ENCODE measurements around the gene GRM7. TPM values are rescaled to one million over a fixed set of nuclear protein-coding genes. Genes with fewer than 3 reads are reported as not detected.

The GRM7 gene
- not detected in 2 replicates for total RNA-seq (2011; cell fraction: chromatin; rRNA removed; ENCODE audit: low replicate concordance)
- total RNA-seq (2011; cell fraction: nucleolus; rRNA removed), result not detected in 2 replicates
- not detected in 2 replicates for total RNA-seq (2011; cell fraction: nucleoplasm; rRNA removed)
- total RNA-seq (2014; rRNA removed) (not detected in 2 replicates), total RNA-seq (2014; rRNA removed; fragmentation: Illumina TruSeq; extraction: Trizol) (not detected in 2 replicates), total RNA-seq (2015; rRNA removed; fragmentation: Illumina TruSeq; extraction: Trizol) (not detected in 2 replicates), total RNA-seq (2021) (not detected in 2 replicates), polyA plus RNA-seq (2011; rRNA removed) (not detected in 2 replicates), polyA plus RNA-seq (2014; fragmentation: Illumina TruSeq; extraction: Trizol) (0.06 TPM in 1 of 2 replicates, not detected in the other), polyA plus RNA-seq (2014; fragmentation: Nextera tagmentation; extraction: Ambion mirVana) (not detected), polyA plus RNA-seq (2014; rRNA removed) (not detected in 2 replicates), polyA minus RNA-seq (2011; rRNA and poly(A)+ RNA removed) (not detected in 2 replicates), Bru-seq, nascent RNA (percentile 10 among the genes with signal in this experiment), BruChase-seq, experiment 1, labeled RNA remaining after a 2-hour chase (percentile 12 among the genes with signal in this experiment), BruChase-seq, experiment 2, labeled RNA remaining after a 6-hour chase (percentile 20 among the genes with signal in this experiment)
- not detected in 2 replicates for polyA plus RNA-seq (2011; cell fraction: cytosol; rRNA removed)
- not detected in 2 replicates for polyA plus RNA-seq (2011; cell fraction: nucleus; rRNA removed)
- 0.03 TPM in 1 of 2 replicates, not detected in the other for polyA plus RNA-seq (2012)
- not detected in 2 replicates for polyA minus RNA-seq (2011; cell fraction: cytosol; rRNA and poly(A)+ RNA removed)
- not detected in 2 replicates for polyA minus RNA-seq (2011; cell fraction: nucleus; rRNA and poly(A)+ RNA removed)
- long read RNA-seq, experiment 1, result 0 reads
- long read RNA-seq, experiment 2, result 0 reads
- long read RNA-seq, experiment 3, result 0 reads

GRCh38 chr3:6860954-6861624 is at the start of gene GRM7:
Gene GRM7, plus strand, starts transcription at chr3:6861115.
- peak; percentile 43; the same call in 2 of the 3 replicates for ATAC-seq
- POLR2A ChIA-PET, result no interaction called here
- Histone ChIP-seq H3K36me3 (ENCODE audit: control insufficient read depth, insufficient read depth, low read length) (no peaks in the 10 kb centered on the region), H3K27ac (ENCODE audit: extremely low read depth, low read depth, low read length) (no peak within 1 kb of the TSS), H3K9me3 (replicated peaks; ENCODE audit: control insufficient read depth, insufficient read depth, low read depth, low read length) (no peaks in the 10 kb centered on the region), H3K4me1 (replicated peaks in 1 of 2; ENCODE audit: control insufficient read depth in 2 of 2, insufficient read depth in 2 of 2, low read length in 2 of 2) (peaks cover 0 to 3% of the 10 kb centered on the region in 2 experiments; a peak in 1 of 5 replicates), H3K4me2 (ENCODE audit: insufficient read depth, low read length) (no peak within 1 kb of the TSS), H3K9me1 (ENCODE audit: control insufficient read depth, insufficient read depth, low read length) (no peaks in the 10 kb centered on the region), H2AFZ (ENCODE audit: low read depth, low read length) (no peak within 1 kb of the TSS), H4K20me1 (replicated peaks; ENCODE audit: control insufficient read depth, insufficient read depth, low read length) (no peaks in the 10 kb centered on the region), H3K79me2 (ENCODE audit: control insufficient read depth, insufficient read depth, low read length) (no peaks in the 10 kb centered on the region), H3K27me3 (ENCODE audit: control insufficient read depth in 2 of 2, insufficient read depth in 2 of 2, low read length in 2 of 2) (peaks cover 0 to 8% of the 10 kb centered on the region in 2 experiments; a peak in 2 of 5 replicates), H3K9ac (ENCODE audit: insufficient read depth in 1 of 2, low read depth in 2 of 2, low read length in 2 of 2) (no peak within 1 kb of the TSS), H3K4me3 (no peak within 1 kb of the TSS)
- no peak for DNase-seq (ENCODE audit: extremely low read depth in 1 of 4, low spot score in 3 of 4)
- in situ Hi-C loops (cut with MboI), result no loop called here
- TF ChIP-seq ELF4 (CRISPR knock-in tag; IDR thresholded peaks at IDR 0.05) (no peak), FOXM1 (IDR thresholded peaks at IDR 0.05; ENCODE audit: low read depth) (no peak), FOXM1 (CRISPR knock-in tag; IDR thresholded peaks at IDR 0.05; ENCODE audit: low read depth) (no peak), NR1H2 (CRISPR knock-in tag; IDR thresholded peaks at IDR 0.05) (no peak), POLR2A (conservative IDR thresholded peaks at IDR 0.05) (no peak), EP300 (IDR thresholded peaks at IDR 0.05; ENCODE audit: low read length) (no peak)
- TF ChIP-seq, protein P1, sequence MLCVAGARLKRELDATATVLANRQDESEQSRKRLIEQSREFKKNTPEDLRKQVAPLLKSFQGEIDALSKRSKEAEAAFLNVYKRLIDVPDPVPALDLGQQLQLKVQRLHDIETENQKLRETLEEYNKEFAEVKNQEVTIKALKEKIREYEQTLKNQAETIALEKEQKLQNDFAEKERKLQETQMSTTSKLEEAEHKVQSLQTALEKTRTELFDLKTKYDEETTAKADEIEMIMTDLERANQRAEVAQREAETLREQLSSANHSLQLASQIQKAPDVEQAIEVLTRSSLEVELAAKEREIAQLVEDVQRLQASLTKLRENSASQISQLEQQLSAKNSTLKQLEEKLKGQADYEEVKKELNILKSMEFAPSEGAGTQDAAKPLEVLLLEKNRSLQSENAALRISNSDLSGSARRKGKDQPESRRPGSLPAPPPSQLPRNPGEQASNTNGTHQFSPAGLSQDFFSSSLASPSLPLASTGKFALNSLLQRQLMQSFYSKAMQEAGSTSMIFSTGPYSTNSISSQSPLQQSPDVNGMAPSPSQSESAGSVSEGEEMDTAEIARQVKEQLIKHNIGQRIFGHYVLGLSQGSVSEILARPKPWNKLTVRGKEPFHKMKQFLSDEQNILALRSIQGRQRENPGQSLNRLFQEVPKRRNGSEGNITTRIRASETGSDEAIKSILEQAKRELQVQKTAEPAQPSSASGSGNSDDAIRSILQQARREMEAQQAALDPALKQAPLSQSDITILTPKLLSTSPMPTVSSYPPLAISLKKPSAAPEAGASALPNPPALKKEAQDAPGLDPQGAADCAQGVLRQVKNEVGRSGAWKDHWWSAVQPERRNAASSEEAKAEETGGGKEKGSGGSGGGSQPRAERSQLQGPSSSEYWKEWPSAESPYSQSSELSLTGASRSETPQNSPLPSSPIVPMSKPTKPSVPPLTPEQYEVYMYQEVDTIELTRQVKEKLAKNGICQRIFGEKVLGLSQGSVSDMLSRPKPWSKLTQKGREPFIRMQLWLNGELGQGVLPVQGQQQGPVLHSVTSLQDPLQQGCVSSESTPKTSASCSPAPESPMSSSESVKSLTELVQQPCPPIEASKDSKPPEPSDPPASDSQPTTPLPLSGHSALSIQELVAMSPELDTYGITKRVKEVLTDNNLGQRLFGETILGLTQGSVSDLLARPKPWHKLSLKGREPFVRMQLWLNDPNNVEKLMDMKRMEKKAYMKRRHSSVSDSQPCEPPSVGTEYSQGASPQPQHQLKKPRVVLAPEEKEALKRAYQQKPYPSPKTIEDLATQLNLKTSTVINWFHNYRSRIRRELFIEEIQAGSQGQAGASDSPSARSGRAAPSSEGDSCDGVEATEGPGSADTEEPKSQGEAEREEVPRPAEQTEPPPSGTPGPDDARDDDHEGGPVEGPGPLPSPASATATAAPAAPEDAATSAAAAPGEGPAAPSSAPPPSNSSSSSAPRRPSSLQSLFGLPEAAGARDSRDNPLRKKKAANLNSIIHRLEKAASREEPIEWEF (CRISPR knock-in tag; IDR thresholded peaks at IDR 0.05), result no peak
- CTCF ChIA-PET (ENCODE audit: low intra/inter-chr PET ratio), result no interaction called here
- no TSS peak for BruUV-seq (replicated peaks)
- intact Hi-C loops (cut with micrococcal nuclease), result no loop called here
- no peak for FAIRE-seq
- WGBS (ENCODE audit: insufficient coverage, low coverage, missing lambda C conversion rate), result 4% methylated on average over 42 of the region's 62 CpGs

All from K562 (cell line).